ENCODE data around the gene KRTAP5-1.
"Not testable (repeated sequence)": the region's sequence is repeated elsewhere in the genome, so short reads cannot be mapped to it uniquely, and the experiment has no call there.

Gene KRTAP5-1

DNA sequence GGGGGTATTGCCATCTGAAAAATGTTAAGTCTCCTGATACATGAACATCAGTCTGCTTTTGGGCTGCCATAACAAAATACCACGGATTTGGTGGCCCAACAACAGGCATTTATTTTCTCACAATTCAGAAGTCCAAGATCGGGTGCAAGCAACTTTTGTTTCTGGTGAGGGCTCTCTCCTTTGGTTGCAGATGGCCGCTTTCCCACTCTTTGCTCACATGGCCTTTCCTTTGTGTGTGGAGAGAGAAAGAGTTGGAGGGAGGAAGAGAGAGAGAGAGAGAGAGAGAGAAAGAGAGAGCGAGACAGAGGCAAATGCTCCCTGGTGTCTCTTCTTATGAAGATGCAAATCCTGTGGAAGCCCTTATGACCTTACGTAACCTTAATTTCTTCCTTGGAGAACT lies 15.5 kb upstream of the KRTAP5-1 start:
- no peak for DNase-seq

DNA sequence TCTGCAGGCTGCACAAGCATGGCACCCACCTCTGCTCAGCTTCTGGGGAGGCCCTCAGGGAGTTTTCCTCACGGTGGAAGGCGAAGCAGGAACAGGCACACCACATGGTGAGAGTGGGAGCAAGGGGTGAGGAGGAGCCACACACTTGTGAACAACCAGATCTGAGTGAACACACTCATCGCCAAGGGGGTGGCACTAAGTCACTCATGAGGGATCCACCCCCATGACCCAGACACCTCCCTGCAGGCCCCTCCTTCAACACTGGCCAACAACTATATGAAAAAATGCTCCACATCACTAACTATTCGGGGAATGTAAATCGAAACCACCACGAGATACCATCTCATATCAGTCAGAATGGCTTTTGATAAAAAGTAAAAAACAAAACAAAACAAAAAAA lies 13.7 kb upstream of the KRTAP5-1 start:
- no peak for DNase-seq

DNA sequence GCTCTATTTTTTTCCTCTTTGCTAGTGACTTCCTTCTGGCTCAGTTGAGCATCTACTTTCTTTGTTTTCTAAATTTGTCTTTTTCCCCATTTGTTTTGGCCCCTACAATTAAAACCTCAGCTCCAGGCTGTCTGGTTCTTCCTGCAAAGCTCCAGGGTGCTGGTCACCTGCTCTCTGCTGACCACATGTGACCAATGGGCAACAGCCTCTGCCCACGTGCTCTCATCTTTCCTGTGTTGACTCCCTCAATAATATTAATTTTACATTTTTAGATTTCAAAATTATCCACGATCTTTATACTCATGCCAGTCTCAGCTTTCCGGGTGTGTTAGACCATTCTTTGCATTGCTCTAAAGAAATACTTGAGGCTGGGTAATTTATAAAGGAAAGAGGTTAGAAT lies 13.3 kb upstream of the KRTAP5-1 start:
- DNase-seq, result not testable (repeated sequence)

DNA sequence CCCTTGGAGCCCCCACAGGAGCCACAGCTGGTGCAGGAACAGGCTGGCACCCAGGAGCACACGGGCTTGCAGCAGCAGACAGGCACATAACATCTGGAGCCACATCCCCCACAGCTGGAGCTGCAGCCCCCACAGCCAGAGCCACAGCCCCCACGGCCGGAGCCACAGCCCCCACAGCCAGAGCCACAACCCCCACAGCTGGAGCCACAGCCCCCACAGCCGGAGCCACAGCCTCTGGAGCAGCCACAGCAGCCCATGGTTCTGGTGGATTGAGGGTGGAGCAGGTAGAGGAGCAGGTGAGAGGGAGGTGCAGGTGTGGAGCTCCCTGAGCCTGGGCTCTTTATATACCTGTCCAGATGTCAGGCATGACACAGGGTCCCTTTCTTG lies 12.9 kb upstream of the KRTAP5-1 start, which contains the start of gene KRTAP5-2:
Gene KRTAP5-2 (minus strand): TSS at position 301 of the 387 bp plus-strand sequence. CDS start 44 bp downstream, at position 257.
- DNase-seq, result no peak

DNA sequence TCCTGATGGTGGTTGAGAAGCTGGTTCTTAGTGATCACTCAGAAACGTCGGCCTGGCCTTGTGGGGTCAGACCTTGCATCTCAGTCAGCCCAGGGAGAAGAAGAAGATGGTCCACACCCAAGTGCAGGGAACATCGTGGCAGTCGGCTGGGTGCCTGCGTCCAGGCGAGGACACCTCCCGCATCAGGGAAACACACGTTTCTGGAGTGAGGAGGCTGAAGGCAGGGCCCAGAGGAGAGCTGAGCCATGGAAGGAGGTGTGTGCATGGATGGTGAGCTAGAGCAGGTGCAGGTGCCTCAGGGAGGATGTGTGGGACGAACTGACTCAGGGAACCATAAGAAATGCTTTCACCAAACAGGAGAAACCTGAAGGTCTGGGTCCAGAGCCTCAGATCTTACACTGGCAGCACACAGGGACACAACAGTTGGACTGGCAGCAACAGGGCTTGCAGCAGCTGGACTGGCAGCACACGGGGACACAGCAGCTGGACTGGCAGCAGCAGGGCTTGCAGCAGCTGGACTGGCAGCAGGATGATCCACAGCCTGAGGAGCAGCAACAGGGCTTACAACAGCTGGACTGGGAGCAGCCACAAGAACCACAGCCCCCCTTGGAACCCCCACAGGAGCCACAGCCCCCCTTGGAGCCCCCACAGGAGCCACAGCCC lies 12.4 kb upstream of the KRTAP5-1 start:
- DNase-seq, result no peak

DNA sequence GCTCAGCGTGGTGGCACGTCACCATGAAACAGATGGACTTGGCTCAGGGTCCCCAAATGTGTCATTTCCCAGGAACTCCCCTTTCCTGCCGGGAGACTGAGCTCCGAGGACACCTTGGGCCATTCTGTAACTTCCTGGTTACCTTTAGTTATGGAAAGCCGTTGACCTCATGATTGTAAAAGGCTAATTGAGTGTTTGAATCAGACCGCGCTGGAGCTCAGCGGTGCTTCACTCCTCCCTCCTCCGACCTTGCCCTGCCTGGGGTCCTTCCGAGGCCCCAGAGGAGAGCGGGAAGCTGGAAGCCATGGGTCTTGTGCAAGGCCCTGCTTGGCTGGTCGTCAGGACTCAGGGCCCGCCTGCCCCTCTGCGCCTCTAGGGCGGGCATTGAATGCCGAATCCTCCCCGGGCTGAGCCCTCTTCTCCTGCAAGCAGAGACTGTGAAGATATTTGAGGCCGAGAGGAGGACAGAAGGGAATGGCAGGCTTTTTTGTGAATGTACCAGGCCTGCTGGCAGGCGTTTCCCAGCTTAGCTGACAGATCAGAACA lies 11.6 kb upstream of the KRTAP5-1 start:
- DNase-seq, result not testable (repeated sequence)

DNA sequence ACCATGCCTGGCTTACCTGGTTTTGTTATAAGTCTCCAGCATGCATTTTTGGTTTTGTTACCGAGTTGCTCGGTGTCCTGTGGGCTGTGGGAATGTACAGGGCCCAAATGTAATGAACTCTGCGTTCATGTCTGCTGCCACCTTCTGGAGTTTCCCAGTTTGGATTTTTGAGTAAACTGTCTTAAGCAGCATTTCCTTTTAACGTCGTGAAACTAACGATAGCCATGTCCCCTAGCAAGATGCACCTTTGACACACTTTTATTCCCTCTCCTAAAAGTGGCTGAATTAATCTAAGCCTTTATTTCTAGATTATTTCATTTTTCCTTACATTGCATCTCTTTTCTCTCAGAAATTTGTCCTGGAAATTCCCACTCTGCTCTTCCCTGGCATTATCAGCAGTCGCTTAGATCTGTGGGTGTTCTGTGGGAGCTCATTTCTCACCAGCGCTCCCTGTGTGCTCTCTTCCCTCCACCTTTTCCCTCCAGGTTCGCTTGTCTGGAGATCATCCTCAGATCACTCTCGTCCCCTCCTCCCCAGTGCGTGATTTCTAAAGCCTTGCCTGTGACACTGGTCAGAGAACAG lies 11.0 kb upstream of the KRTAP5-1 start:
- DNase-seq, result not testable (repeated sequence)

DNA sequence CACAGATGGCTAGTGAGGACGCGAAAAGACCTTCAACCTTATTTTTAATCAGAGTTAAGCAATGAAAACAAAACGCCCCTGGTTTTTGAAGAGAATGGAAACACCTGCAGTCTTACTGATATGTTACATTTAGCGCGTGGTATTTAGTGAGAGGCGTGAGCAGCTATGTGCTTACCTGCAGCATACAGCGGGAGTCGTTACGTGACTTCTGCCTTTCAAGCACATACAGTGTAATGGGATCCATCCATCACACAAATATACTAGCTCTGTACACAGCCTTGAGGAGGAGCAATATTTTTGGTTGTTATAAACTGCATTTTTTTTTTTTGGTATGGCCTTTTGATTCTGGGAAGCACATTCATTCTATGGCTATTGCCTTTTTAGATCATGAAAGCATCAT lies 7.5 kb upstream of the KRTAP5-1 start:
- DNase-seq, result no peak

DNA sequence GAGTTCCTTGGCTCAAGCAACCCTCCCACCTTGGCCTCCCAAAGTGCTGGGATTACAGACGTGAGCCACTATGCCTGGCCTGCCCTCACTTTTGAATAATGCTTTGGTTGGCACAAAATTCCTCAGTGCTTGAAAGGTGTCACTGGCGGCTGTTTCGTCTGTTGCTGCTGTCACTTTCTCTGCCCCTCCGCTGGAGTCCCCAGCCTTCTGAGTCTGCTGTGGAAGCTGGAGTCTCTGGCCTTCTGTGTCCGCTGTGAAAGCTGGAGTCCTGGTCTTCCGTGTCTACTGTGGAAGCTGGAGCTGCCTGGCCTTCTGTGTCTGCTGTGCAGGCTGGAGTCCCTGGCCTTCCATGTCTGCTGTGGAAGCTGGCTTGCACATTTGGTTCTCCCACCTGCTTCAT lies 4.9 kb upstream of the KRTAP5-1 start:
- no peak for DNase-seq

DNA sequence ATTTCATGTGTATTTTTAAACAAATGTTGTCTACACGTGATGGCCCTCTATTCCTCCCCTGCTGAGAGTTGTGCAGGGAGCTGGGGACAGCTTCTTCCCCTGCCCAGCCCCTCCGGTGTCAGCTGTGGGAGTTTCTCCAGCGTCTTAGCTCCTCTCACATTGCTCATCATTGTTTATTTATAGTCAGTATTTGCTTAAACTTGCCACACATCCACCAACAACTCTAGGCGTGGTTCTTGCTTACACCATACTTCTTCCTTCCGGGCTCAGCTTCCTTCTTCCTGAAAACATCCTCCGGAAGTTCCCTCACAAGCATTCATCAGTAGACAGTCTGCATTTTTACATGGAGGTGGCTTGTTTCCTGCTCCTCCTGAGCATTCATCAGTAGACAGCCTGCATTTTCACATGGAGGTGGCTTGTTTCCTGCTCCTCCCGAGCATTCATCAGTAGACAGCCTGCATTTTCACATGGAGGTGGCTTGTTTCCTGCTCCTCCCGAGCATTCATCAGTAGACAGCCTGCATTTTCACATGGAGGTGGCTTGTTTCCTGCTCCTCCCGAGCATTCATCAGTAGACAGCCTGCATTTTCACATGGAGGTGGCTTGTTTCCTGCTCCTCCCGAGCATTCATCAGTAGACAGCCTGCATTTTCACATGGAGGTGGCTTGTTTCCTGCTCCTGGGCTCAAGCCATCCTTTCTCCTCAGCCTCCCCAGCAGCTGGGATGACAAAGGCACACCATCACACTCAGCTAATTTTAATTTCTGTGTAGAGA lies 4.3 kb upstream of the KRTAP5-1 start:
- DNase-seq, result not testable (repeated sequence)

DNA sequence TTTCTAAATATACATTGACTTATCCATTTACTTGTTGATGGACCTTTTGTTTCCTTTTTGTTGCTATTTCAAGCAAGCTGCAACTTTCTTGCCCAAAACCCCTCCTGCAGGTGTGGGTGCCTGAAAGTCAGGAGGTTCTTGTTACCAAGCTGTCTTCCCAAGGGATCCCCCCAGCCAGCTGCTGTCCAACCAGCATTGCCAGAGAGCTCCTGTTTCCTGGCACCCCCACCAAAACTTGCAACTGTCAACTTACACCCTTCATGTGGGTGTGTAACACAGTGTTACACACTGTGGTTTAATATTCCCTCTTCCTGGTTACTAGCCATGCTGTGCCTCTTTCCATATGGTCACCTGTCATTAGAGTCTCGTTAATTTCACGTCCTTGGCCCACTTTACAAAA lies 1.6 kb upstream of the KRTAP5-1 start:
- DNase-seq, result no peak

DNA sequence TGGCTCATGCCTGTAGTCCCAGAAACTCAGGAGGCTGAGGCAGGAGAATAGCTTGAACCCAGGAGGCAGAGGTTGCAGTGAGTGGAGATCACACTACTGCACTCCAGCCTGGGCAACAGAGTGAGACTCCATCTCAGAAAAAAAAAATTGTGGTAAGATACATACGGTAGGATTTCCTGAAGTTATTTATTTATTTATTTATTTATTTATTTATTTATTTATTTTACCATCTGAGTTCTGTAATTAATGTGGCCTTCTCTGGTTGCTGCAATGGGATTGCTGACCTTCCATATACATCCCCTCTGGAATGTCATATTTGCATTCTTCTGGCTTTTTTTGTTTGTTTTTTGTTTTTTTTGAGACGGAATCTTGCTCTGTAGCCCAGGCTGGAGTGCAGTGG lies 2.2 kb downstream of the KRTAP5-1 start:
- DNase-seq, result not testable (repeated sequence)

DNA sequence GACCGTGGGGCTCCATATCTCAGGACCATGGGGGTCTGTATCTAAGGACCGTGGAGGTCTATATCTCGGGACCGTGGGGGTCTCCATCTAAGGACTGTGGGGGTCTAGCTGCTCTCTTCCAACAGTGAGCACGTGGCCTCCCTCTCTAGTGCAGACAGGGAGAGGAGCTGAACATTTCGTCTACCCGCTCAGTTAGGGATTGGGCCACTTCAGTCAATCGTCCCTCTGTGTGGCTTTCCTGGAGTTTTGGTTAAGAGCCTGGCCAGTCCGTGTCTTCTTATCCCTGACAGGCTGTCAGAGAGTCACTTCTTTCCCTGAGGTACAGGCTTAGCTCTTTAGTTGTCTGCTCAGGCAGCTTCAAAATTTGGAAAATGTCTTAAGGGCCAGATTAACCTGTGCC lies 3.1 kb downstream of the KRTAP5-1 start:
- no peak for DNase-seq

DNA sequence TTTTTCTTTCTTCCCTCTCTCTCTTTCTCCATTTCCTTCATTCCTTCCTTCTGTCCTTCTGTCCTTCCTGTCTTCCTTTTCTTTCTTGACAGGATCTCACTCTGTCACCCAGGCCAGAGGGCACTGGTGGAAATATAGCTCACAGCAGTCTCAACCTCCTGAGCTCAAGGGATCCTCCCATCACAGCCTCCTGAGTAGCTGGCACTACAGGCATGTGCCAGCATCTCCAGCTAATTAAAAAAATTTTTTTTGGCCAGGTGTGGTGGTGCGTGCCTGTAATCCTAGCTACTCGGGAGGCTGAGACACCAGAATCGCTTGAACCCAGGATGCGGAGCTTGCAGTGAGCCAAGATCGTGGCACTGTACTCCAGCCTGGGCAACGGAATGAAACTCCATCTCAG lies 8.3 kb downstream of the KRTAP5-1 start:
- no peak for DNase-seq

DNA sequence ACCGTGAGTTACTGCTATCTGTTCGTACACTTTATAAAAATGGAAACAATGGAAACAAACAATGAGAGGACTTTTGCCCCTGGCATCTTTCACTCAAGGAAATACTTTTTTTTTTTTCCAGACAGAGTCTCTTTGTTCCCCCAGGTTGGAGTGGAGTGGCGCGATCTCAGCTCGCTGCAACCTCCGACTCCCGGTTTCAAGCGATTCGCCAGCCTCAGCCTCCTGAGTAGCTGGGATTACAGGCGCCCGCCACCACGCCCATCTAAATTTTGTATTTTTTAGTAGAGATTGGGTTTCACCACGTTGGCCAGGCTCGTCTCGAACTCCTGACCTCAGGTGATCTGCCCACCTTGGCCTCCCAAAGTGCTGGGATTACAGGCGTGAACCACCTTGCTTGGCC lies 9.3 kb downstream of the KRTAP5-1 start:
- DNase-seq, result not testable (repeated sequence)

DNA sequence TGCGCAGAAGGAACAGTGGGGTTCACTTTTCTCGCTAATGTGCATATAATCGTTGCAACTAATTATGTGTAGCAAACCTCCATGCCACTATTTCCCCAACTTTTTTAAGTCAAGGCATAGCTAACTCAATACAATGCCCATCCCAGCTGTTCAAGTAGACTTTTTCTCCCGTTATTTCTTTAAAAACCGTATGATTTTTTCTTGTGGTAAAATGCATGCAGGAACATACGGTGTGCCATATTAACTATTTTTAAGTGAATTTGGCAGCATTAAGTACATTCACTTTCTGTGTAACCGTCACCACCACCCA lies 10.2 kb downstream of the KRTAP5-1 start:
- no peak for DNase-seq

DNA sequence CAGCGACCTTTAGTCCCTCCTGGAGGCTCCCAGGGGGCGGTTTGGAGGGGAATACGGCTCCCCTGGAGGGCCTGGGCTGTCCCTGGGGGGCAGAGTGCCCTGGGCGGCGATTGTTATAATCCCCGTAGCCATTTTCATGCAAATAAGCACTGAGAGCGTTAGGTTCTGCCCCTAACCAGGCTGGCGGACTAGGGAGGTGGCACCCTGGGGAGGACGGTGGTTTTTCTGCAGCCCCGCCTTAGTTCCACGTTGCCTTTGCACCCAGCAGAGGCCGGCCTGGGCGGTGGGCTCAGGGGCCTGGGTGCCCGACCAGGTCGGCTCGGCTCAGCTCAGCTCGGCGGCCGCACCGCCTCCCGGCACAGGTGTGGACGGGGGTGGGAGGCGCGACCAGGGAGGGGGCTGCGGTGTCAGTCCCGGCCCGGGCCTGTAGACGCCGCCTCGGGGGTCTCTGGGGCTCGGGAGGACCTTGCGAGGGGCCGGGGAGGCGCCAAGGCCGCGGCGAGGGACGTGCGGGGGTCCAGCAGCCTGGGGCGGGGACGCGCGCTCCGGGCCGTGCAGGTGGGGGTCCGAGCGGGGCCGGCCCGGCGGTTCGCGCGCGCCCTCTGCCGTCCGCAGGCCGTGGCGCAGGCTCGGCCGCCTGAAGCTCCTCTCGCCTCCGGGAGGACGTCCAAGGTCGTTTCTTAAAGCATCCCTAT lies 10.7 kb downstream of the KRTAP5-1 start:
- DNase-seq, result peak; percentile 36

DNA sequence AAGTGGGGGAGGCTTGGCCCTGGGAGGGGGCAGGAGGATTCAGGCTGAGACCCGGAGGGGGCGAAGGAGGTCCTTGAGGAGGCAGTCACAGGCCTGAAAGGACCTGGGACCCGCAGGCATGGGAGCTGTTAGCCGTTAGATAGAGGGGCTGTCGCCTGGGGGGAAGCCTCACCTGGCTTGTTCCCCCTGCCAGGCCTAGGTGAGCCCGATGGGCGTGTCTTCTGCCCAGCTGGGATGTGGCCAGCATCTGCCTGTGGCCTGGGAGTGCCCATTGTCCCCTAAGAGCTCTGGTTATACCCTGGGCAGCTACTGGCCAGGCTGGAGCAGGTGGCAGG lies 11.2 kb downstream of the KRTAP5-1 start:
- DNase-seq, result no peak

DNA sequence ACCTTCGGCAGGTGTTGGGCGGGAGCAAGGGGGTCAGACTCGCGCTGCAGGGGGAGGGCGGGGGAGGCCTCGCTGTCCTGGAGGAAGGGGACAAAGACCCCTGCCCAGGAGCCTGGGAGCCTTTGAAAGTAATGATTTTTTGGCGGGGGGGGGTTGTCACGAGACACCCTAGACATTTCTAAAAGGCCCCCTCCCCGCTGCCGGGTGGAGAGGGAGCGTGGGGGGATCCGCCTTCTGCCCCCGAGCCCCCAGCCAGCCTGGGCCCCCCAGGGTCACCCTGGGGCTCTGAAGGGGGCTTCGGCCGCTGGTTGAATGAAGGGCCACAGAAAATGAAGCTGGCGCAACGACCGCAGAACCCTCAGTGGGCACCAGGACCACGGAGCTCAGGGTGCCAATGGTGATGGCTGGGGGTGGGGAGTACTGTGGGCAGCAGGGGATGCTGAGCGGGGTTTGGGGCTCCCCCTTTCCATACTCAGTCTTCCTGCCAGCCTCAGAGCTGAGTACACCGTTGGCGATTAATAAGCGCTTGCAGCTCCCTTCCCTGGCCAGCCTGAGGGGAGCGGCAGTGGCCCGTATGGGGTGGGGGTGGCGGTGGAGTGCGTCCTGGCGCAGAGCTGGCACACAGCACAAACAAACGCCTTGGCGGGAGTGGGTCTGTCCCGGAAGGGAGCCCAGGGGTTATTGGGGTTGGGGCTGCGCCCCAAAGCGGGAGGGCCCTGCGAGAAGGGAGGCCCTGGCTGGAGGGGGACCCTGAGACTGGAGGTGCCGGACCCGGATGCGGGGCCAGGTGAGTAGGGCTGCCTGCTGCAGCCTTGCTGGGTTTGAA lies 11.8 kb downstream of the KRTAP5-1 start:
- DNase-seq, result no peak

DNA sequence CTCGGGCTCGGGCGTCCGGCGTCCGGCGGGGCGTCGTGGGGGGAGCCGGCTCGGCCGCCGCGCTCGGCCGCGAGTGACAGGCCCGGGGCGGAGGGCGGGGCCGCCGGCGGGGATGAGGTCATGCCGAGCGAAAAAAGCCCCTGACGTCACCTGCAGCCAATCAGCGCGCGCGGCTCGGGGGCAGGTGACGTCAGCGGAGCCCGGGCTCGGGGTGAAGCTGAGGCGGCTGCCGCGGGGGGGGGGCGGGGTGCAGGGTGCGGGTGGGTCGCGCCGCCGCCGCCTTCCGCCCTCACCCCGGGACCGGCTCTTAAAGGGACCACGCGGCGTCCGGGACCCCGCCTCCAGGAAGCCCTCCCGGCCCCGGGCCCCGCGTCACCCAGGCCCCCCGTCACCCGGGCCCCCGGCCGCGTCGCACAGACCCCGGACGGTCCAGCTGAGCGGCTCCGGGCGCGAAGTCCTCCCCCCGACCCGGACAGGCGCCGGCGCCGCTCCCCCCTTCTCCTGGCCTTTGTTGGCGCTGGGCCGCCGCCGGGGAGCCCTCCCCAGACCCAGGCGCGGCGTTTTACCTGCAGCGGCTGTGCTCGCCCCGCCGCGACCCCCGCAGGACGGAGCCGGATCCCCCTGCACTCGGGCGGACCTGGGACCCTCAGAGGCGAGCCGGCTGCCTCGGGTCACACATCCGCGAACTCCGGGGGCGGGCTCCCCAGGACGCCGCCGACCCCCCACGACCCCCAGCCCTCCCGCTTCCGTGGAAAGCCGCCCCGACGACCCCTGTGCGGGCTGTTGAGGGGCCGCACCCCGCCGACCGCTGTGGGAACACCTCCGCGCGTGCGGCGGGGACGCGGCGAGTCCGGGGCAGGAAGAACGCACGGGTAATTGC lies 12.6 kb downstream of the KRTAP5-1 start, which contains the start of gene DUSP8:
Gene DUSP8 (minus strand): TSS at position 75 of the 880 bp plus-strand sequence. CDS start 6,445 bp downstream, outside the sequence.
- DNase-seq, result peak; percentile 94

DNA sequence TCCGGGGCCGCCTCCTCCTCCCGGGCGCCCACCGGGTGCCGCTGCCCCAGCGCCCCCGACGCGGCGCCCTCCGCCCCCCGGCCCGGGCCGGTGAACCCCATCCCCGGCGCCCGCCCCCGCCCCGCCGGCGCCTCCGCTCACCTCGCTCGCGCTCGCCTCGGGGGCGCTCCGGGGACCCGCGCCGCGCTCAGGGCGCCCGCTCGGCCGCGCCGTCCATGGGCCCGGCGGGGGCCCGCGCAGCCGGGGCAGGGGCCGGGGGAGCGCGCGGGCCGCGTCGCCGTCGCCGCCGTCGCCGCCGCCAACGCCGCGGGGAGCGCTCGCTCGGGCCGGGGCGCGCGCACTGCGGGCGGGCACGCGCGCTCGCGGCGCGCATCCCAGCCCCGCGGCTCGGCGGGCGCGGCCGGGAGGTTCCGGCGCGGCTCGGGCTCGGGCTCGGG lies 13.3 kb downstream of the KRTAP5-1 start:
- DNase-seq, result no peak
